ENCODE measurements around the gene FOXD2.
A peak's percentile ranks its signal among the peaks of the same experiment; 100 is the strongest.

Gene FOXD2

GRCh38 chr1:47437447-47438164 is at the start of gene FOXD2 (continued):
- TF ChIP-seq ZFP41 (tag by site-specific recombination; IDR thresholded peaks at IDR 0.05; ENCODE audit: borderline replicate concordance) = no peak
- no peak for TF ChIP-seq HOXA7 (CRISPR knock-in tag; IDR thresholded peaks at IDR 0.05; ENCODE audit: borderline replicate concordance)
- peak; percentile 49 for TF ChIP-seq ZNF394 (tag by site-specific recombination; IDR thresholded peaks at IDR 0.05; ENCODE audit: borderline replicate concordance)
- no peak; the same call in 1 of the 2 replicates for TF ChIP-seq KLF10 (tag by site-specific recombination; IDR thresholded peaks at IDR 0.05)
- TF ChIP-seq ZNF280C (tag by site-specific recombination; IDR thresholded peaks at IDR 0.05) = no peak
- TF ChIP-seq KLF8 (tag by site-specific recombination; IDR thresholded peaks at IDR 0.05) = peak; percentile 99
- TF ChIP-seq SP3 (tag by site-specific recombination; IDR thresholded peaks at IDR 0.05) = peak; percentile 91
- peak; percentile 88 for TF ChIP-seq ZNF501 (tag by site-specific recombination; IDR thresholded peaks at IDR 0.05)
- TF ChIP-seq GLIS2 (tag by site-specific recombination; IDR thresholded peaks at IDR 0.05) = peak; percentile 93
- peak; percentile 98 for TF ChIP-seq CTCF (tag by site-specific recombination; IDR thresholded peaks at IDR 0.05)
- TF ChIP-seq ZNF311 (tag by site-specific recombination; IDR thresholded peaks at IDR 0.05; ENCODE audit: borderline replicate concordance) = no peak
- peak; percentile 64; the same call in 1 of the 2 replicates for TF ChIP-seq ZXDB (tag by site-specific recombination; IDR thresholded peaks at IDR 0.05)
- peak; percentile 82 for TF ChIP-seq ZNF600 (tag by site-specific recombination; IDR thresholded peaks at IDR 0.05)
- TF ChIP-seq ZNF423 (tag by site-specific recombination; IDR thresholded peaks at IDR 0.05) = peak; percentile 36; the same call in 1 of the 2 replicates
- TF ChIP-seq, protein P1, sequence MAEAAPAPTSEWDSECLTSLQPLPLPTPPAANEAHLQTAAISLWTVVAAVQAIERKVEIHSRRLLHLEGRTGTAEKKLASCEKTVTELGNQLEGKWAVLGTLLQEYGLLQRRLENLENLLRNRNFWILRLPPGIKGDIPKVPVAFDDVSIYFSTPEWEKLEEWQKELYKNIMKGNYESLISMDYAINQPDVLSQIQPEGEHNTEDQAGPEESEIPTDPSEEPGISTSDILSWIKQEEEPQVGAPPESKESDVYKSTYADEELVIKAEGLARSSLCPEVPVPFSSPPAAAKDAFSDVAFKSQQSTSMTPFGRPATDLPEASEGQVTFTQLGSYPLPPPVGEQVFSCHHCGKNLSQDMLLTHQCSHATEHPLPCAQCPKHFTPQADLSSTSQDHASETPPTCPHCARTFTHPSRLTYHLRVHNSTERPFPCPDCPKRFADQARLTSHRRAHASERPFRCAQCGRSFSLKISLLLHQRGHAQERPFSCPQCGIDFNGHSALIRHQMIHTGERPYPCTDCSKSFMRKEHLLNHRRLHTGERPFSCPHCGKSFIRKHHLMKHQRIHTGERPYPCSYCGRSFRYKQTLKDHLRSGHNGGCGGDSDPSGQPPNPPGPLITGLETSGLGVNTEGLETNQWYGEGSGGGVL (tag by site-specific recombination; IDR thresholded peaks at IDR 0.05) = peak; percentile 90
- peak; percentile 64; the same call in 1 of the 2 replicates for TF ChIP-seq ZNF391 (tag by site-specific recombination; IDR thresholded peaks at IDR 0.05; ENCODE audit: borderline replicate concordance, low read depth)
- TF ChIP-seq EGR2 (tag by site-specific recombination; IDR thresholded peaks at IDR 0.05; ENCODE audit: low read depth) = peak; percentile 47
- TF ChIP-seq, protein P2, sequence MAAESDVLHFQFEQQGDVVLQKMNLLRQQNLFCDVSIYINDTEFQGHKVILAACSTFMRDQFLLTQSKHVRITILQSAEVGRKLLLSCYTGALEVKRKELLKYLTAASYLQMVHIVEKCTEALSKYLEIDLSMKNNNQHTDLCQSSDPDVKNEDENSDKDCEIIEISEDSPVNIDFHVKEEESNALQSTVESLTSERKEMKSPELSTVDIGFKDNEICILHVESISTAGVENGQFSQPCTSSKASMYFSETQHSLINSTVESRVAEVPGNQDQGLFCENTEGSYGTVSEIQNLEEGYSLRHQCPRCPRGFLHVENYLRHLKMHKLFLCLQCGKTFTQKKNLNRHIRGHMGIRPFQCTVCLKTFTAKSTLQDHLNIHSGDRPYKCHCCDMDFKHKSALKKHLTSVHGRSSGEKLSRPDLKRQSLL (tag by site-specific recombination; IDR thresholded peaks at IDR 0.05) = no peak
- no peak for TF ChIP-seq ZNF366 (tag by site-specific recombination; conservative IDR thresholded peaks at IDR 0.05)
- peak; percentile 84; the same call in 1 of the 2 replicates for TF ChIP-seq ZBTB7A (tag by site-specific recombination; IDR thresholded peaks at IDR 0.05; ENCODE audit: low read depth)
- TF ChIP-seq SP2 (tag by site-specific recombination; IDR thresholded peaks at IDR 0.05) = peak; percentile 99
- TF ChIP-seq KLF9 (tag by site-specific recombination; IDR thresholded peaks at IDR 0.05; ENCODE audit: low read depth) = peak; percentile 76
- TF ChIP-seq ZBTB44 (tag by site-specific recombination; IDR thresholded peaks at IDR 0.05) = no peak
- TF ChIP-seq ZNF777 (tag by site-specific recombination; IDR thresholded peaks at IDR 0.05; ENCODE audit: borderline replicate concordance) = no peak
- peak; percentile 49; the same call in 1 of the 2 replicates for TF ChIP-seq KLF16 (tag by site-specific recombination; IDR thresholded peaks at IDR 0.05)
- TF ChIP-seq, protein P3, sequence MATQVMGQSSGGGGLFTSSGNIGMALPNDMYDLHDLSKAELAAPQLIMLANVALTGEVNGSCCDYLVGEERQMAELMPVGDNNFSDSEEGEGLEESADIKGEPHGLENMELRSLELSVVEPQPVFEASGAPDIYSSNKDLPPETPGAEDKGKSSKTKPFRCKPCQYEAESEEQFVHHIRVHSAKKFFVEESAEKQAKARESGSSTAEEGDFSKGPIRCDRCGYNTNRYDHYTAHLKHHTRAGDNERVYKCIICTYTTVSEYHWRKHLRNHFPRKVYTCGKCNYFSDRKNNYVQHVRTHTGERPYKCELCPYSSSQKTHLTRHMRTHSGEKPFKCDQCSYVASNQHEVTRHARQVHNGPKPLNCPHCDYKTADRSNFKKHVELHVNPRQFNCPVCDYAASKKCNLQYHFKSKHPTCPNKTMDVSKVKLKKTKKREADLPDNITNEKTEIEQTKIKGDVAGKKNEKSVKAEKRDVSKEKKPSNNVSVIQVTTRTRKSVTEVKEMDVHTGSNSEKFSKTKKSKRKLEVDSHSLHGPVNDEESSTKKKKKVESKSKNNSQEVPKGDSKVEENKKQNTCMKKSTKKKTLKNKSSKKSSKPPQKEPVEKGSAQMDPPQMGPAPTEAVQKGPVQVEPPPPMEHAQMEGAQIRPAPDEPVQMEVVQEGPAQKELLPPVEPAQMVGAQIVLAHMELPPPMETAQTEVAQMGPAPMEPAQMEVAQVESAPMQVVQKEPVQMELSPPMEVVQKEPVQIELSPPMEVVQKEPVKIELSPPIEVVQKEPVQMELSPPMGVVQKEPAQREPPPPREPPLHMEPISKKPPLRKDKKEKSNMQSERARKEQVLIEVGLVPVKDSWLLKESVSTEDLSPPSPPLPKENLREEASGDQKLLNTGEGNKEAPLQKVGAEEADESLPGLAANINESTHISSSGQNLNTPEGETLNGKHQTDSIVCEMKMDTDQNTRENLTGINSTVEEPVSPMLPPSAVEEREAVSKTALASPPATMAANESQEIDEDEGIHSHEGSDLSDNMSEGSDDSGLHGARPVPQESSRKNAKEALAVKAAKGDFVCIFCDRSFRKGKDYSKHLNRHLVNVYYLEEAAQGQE (tag by site-specific recombination; IDR thresholded peaks at IDR 0.05) = no peak
- no peak for TF ChIP-seq ZNF555 (tag by site-specific recombination; conservative IDR thresholded peaks at IDR 0.05)
